Ovary (tissue), 9 donors: ENCODE data around the gene MORC2. TPM values are rescaled to one million over a fixed set of nuclear protein-coding genes. Genes with fewer than 3 reads are reported as not detected.
A peak's percentile ranks its signal among the peaks of the same experiment; 100 is the strongest.

ENCODE experiments used
- DNase-seq, 5 donors: peaks; one replicate each; pipeline ENCODE4 v3.0.0-alpha.2; 2019 to 2020
- H3K27ac ChIP-seq, 2 donors: fragments of 200-600 bp; one replicate each; pipeline versions ENCODE4 v1.5.1 to v1.8.0; 2019 to 2022
- H3K27me3 ChIP-seq: fragments of 200-600 bp; one replicate; pipeline ENCODE4 v1.8.0; 2022
- H3K36me3 ChIP-seq: fragments of 200-600 bp; sonication (generic); one replicate; pipeline ENCODE4 v1.5.1; 2019
- H3K4me1 ChIP-seq: one replicate; pipeline ENCODE4 v1.8.1; 2013; ENCODE audit warnings: mild to moderate bottlenecking, moderate library complexity; ENCODE audit not compliant: insufficient read depth
- H3K4me3 ChIP-seq: fragments of 200-600 bp; sonication (generic); one replicate; pipeline ENCODE4 v1.5.1; 2017
- H3K9me3 ChIP-seq, 2 donors: fragments of 200-600 bp in 1 of 2; sonication (generic) in 1 of 2; one replicate each; pipeline versions ENCODE4 v1.5.1 to v1.8.1; 2013 to 2019; ENCODE audit warnings: mild to moderate bottlenecking in 1 of 2, moderate library complexity in 1 of 2
- EP300 ChIP-seq: sonication (generic); formaldehyde crosslinking; IDR thresholded peaks from one replicate; pipeline ENCODE4 v1.6.1; 2017; ENCODE audit warnings: antibody characterized with exemption
- POLR2A ChIP-seq: fragments of 450-650 bp; IDR thresholded peaks from one replicate; pipeline ENCODE4 v1.6.1; 2017; ENCODE audit warnings: antibody characterized with exemption, mild to moderate bottlenecking, moderate library complexity
- WGBS, 3 donors: extraction: QIAGEN DNeasy Blood & Tissue Kit in 1 of 3; methylation state at CpG; one replicate each; pipeline versions ENCODE4 v1.1.5 to v1.1.7; 2013 to 2017; 5-methylcytosine and 5-hydroxymethylcytosine counted together
- intact Hi-C, 4 donors: fragments of 100-400 bp; cut with DNase I; formaldehyde crosslinking; loops; one replicate each; pipeline versions ENCODE4 v1.11.0 to v1.15.1; 2022 to 2023
- polyA plus RNA-seq, 2 donors: library from polyadenylated mRNA; stranded (reverse); fragments of 200-250 nt in 1 of 2; fragments of 350-450 nt in 1 of 2; fragmentation: Illumina TruSeq in 1 of 2; extraction: RNeasy Lipid Tissue Mini Kit (QIAGEN cat#74804) in 1 of 2; gene quantifications; one replicate each; pipeline ENCODE4 v1.2.3, GENCODE V29; 2013 to 2014
- total RNA-seq, 7 donors: library from RNA; depleted of rRNA in 2 of 7; stranded (reverse); fragments of >200 nt in 2 of 7; fragmentation: NEBNext Ultra II Directional in 3 of 7; extraction: Animal tissue kit (Norgen Biotek cat#: 25700) in 3 of 7; gene quantifications; one replicate each; pipeline versions ENCODE4 v1.1.0 to v1.2.4, GENCODE V29; 2016 to 2023
- TF ChIP-seq, protein P1 (sequence below), 3 donors: fragments of 450-650 bp in 2 of 3; fragments of 200-600 bp in 1 of 3; IDR thresholded peaks; one replicate each; pipeline versions ENCODE4 v1.5.1 to v1.8.0; 2016 to 2022; ENCODE audit warnings: antibody characterized with exemption in 3 of 3, mild to moderate bottlenecking in 1 of 3
- donor health status: DM: no; HTN: no; CAD: no; lungs with moderate emphysema.
- donor health status: DM: no; HTN: no; CAD: no.
- donor health status: Bipolar disorder and iron deficiency.
- donor health status: DM: yes; HTN: yes; CAD: no.
- donor health status: DM: no; HTN: no; CAD: no.
- donor health status: DM: yes; HTN: yes; CAD: no.

MORC2 gene
- total and polyA plus RNA-seq, 9 donors, result 13.0 to 30.5 (median 22.1) TPM

DNA sequence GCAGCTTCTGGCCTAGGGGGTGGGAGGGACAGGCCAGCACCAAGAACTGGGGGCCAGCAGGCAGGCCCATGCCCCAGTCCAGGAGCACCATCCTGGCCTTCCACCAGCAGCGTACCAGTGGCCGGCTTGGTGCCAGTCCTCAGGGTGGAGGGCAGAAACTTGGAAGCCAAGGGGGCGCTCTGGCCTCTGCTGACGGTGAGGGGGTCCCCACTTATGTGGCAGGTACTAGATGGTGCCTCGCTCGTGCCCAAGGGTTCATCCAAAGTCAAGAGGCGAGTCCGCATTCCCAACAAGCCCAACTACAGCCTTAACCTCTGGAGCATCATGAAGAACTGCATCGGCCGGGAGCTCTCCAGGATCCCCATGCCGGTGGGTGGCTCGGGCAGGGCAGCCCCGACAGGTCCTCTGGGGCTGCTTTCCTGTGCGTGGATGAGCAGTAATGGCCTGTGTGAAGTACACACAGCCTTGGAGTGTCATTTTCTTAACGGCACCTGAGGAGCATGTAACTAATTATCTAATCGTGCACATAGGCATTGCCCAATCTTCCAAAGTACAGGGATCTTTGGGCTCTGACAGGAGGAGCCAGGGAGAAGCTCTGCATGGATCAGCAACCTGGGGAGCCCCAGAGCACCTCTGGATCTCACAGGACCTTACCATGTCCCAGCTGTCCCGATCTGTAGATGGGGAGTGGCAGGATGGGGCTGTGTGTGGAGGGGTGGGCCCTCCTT, 79.1 kb downstream of the MORC2 start:
- DNase-seq, result peak in 2 of 5 donors; percentile 5 to 17
- Histone ChIP-seq H3K27me3 (no peaks in the 10 kb centered on the region), H3K9me3 (no peaks in the 10 kb centered on the region), H3K27ac (no peak overlapping the region), H3K4me1 (no peaks in the 10 kb centered on the region), H3K4me3 (no peak overlapping the region), H3K36me3 (no peaks in the 10 kb centered on the region)
- intact Hi-C loops, result no loop called here
- TF ChIP-seq POLR2A (no peak), EP300 (no peak)
- TF ChIP-seq, protein P1, sequence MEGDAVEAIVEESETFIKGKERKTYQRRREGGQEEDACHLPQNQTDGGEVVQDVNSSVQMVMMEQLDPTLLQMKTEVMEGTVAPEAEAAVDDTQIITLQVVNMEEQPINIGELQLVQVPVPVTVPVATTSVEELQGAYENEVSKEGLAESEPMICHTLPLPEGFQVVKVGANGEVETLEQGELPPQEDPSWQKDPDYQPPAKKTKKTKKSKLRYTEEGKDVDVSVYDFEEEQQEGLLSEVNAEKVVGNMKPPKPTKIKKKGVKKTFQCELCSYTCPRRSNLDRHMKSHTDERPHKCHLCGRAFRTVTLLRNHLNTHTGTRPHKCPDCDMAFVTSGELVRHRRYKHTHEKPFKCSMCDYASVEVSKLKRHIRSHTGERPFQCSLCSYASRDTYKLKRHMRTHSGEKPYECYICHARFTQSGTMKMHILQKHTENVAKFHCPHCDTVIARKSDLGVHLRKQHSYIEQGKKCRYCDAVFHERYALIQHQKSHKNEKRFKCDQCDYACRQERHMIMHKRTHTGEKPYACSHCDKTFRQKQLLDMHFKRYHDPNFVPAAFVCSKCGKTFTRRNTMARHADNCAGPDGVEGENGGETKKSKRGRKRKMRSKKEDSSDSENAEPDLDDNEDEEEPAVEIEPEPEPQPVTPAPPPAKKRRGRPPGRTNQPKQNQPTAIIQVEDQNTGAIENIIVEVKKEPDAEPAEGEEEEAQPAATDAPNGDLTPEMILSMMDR (IDR thresholded peaks at IDR 0.05), result no peak
- WGBS, 3 donors, result 89 to 94% (median 91%) methylated on average over 17 of the region's 17 CpGs

GRCh38 chr22:30887861-30888260, 80.7 kb downstream of the MORC2 start:
- Histone ChIP-seq H3K9me3 (no peaks in the 10 kb centered on the region), H3K27ac (no peak overlapping the region), H3K4me1 (no peaks in the 10 kb centered on the region), H3K36me3 (no peaks in the 10 kb centered on the region), H3K27me3 (no peaks in the 10 kb centered on the region), H3K4me3 (no peak overlapping the region)
- peak in 1 of 5 donors; percentile 4 for DNase-seq
- 84 to 96% (median 94%) methylated on average over 5 of the region's 5 CpGs for WGBS, 3 donors
- TF ChIP-seq, protein P1 (IDR thresholded peaks at IDR 0.05), result no peak
- TF ChIP-seq POLR2A (no peak), EP300 (no peak)
- intact Hi-C loops, result no loop called here

GRCh38 chr22:30887453-30887852, 81.1 kb downstream of the MORC2 start:
- Histone ChIP-seq H3K9me3 (no peaks in the 10 kb centered on the region), H3K27ac (no peak overlapping the region), H3K4me3 (no peak overlapping the region), H3K36me3 (no peaks in the 10 kb centered on the region), H3K4me1 (no peaks in the 10 kb centered on the region), H3K27me3 (no peaks in the 10 kb centered on the region)
- TF ChIP-seq, protein P1 (IDR thresholded peaks at IDR 0.05), result no peak
- TF ChIP-seq POLR2A (no peak), EP300 (no peak)
- DNase-seq, result peak in 1 of 5 donors; percentile 20
- WGBS, 3 donors, result 87 to 93% (median 92%) methylated on average over 11 of the region's 11 CpGs
- intact Hi-C loops, result no loop called here

GRCh38 chr22:30885591-30885990, 83.0 kb downstream of the MORC2 start:
- TF ChIP-seq POLR2A, result no peak
- no peak overlapping the region for H3K27ac ChIP-seq
- 89 to 94% (median 89%) methylated on average over 6 to 9 of the region's 9 CpGs for WGBS, 3 donors
- no peak for DNase-seq
- no peaks in the 10 kb centered on the region for H3K9me3 ChIP-seq
- H3K4me1 ChIP-seq, result no peaks in the 10 kb centered on the region
- intact Hi-C loops, result no loop called here
- H3K27me3 ChIP-seq, result no peaks in the 10 kb centered on the region
- H3K4me3 ChIP-seq, result no peak overlapping the region
- no peaks in the 10 kb centered on the region for H3K36me3 ChIP-seq

DNA sequence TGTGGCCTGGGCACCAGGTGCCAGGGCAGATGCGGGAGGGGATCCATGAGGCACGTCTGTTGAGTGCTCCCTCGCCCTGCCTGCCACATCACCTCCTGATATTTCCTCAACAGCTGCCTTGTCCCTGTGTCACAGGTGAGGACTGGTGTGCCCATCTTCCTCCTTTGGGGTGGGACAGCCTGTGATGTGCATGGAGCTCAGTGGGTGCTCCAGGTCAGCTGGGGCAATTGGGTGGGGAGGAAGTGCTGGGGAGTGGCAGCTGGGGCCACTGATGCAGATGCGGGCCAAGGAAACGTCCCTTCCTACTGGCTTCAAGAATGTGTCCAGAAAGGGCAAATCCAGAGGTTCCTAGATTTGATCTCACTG, 83.6 kb downstream of the MORC2 start:
- H3K4me1 ChIP-seq, result no peaks in the 10 kb centered on the region
- H3K36me3 ChIP-seq, result no peaks in the 10 kb centered on the region
- no peaks in the 10 kb centered on the region for H3K9me3 ChIP-seq
- no peak overlapping the region for H3K27ac ChIP-seq
- no peak for DNase-seq
- 80 to 94% (median 82%) methylated on average over 5 of the region's 5 CpGs for WGBS, 3 donors
- intact Hi-C loops, result no loop called here
- no peak overlapping the region for H3K4me3 ChIP-seq
- no peaks in the 10 kb centered on the region for H3K27me3 ChIP-seq
- TF ChIP-seq POLR2A (no peak), EP300 (no peak)
- TF ChIP-seq, protein P1 (IDR thresholded peaks at IDR 0.05), result no peak
